Peyer's patch (tissue), 4 donors: ENCODE measurements around the gene ONECUT3. TPM values are rescaled to one million over a fixed set of nuclear protein-coding genes. Genes with fewer than 3 reads are reported as not detected.

Source experiments
- DNase-seq, 3 donors: peaks; one replicate each; pipeline ENCODE4 v3.0.0-alpha.2; 2017 to 2019
- H3K27ac ChIP-seq, 4 donors: fragments of 200-600 bp; sonication (generic); one replicate each; pipeline ENCODE4 v1.5.1; 2016 to 2019
- H3K27me3 ChIP-seq, 2 donors: fragments of 200-600 bp; sonication (generic); one replicate each; pipeline ENCODE4 v1.5.1; 2019
- H3K36me3 ChIP-seq, 3 donors: fragments of 200-600 bp; sonication (generic); one replicate each; pipeline ENCODE4 v1.5.1; 2016 to 2019
- H3K4me1 ChIP-seq, 4 donors: fragments of 200-600 bp; sonication (generic); one replicate each; pipeline ENCODE4 v1.5.1; 2016 to 2019
- H3K4me3 ChIP-seq, 4 donors: fragments of 200-600 bp; sonication (generic); 1 replicate in 3 of 4; 2 replicates in 1 of 4; pipeline ENCODE4 v1.5.1; 2016 to 2019; ENCODE audit warnings: mild to moderate bottlenecking in 1 of 4
- H3K9me3 ChIP-seq, 4 donors: fragments of 200-600 bp; sonication (generic); one replicate each; pipeline ENCODE4 v1.5.1; 2016 to 2019; ENCODE audit warnings: mild to moderate bottlenecking in 1 of 4
- POLR2A ChIP-seq, 2 donors: fragments of 450-650 bp; IDR thresholded peaks; one replicate each; pipeline ENCODE4 v1.5.1; 2017; ENCODE audit warnings: antibody characterized with exemption in 2 of 2, mild to moderate bottlenecking in 2 of 2, moderate library complexity in 2 of 2
- total RNA-seq, 4 donors: library from RNA; depleted of rRNA; stranded (reverse); fragments of >200 nt; gene quantifications; one replicate each; pipeline ENCODE4 v1.1.0, GENCODE V29; 2016
- TF ChIP-seq, protein P1 (sequence below), 6 experiments: fragments of 450-650 bp in 4 of 6; fragments of 200-600 bp in 2 of 6; sonication (generic) in 1 of 6; IDR thresholded peaks; one replicate each; pipeline ENCODE4 v1.5.1; 2017 to 2019; ENCODE audit warnings: antibody characterized with exemption in 6 of 6, mild to moderate bottlenecking in 3 of 6, moderate library complexity in 1 of 6

ONECUT3 gene
- total RNA-seq, 4 donors from 2014 or later: 0.27 to 0.28 TPM; not detected in 2

DNA sequence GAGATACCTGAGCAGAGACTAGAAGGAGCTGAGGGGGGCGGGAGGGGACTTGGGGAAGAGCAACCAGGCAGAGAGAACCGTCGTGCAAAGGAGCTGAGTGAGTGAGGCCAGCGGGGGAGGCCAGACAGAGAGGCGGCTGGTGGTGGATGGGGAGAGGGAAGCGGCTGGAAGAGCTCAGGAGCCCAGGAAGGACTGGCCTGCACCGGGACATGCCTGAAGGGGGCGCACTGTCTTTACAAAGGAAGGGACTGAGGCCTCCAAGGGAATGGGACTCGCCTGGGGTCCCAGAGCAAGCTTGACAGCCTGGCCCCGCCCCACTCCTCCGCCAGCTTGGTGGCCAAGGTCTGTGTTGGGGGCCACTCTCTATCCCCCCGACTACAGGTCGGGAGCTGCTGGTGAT lies 14.9 kb downstream of the ONECUT3 start:
- peaks cover 0 to 45% of the 10 kb centered on the region in 2 donors for H3K27me3 ChIP-seq
- H3K9me3 ChIP-seq: peaks cover 0 to 10% (median 4%) of the 10 kb centered on the region in 4 donors
- no peak overlapping the region for H3K4me3 ChIP-seq
- TF ChIP-seq, protein P1, sequence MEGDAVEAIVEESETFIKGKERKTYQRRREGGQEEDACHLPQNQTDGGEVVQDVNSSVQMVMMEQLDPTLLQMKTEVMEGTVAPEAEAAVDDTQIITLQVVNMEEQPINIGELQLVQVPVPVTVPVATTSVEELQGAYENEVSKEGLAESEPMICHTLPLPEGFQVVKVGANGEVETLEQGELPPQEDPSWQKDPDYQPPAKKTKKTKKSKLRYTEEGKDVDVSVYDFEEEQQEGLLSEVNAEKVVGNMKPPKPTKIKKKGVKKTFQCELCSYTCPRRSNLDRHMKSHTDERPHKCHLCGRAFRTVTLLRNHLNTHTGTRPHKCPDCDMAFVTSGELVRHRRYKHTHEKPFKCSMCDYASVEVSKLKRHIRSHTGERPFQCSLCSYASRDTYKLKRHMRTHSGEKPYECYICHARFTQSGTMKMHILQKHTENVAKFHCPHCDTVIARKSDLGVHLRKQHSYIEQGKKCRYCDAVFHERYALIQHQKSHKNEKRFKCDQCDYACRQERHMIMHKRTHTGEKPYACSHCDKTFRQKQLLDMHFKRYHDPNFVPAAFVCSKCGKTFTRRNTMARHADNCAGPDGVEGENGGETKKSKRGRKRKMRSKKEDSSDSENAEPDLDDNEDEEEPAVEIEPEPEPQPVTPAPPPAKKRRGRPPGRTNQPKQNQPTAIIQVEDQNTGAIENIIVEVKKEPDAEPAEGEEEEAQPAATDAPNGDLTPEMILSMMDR (IDR thresholded peaks at IDR 0.05): no peak
- no peak for TF ChIP-seq POLR2A (IDR thresholded peaks at IDR 0.05)
- H3K4me1 ChIP-seq: peaks cover 0 to 5% (median 0%) of the 10 kb centered on the region in 4 donors
- no peak overlapping the region for H3K27ac ChIP-seq
- H3K36me3 ChIP-seq: no peaks in the 10 kb centered on the region
- DNase-seq: peak in 1 of 3 donors; percentile 49

DNA sequence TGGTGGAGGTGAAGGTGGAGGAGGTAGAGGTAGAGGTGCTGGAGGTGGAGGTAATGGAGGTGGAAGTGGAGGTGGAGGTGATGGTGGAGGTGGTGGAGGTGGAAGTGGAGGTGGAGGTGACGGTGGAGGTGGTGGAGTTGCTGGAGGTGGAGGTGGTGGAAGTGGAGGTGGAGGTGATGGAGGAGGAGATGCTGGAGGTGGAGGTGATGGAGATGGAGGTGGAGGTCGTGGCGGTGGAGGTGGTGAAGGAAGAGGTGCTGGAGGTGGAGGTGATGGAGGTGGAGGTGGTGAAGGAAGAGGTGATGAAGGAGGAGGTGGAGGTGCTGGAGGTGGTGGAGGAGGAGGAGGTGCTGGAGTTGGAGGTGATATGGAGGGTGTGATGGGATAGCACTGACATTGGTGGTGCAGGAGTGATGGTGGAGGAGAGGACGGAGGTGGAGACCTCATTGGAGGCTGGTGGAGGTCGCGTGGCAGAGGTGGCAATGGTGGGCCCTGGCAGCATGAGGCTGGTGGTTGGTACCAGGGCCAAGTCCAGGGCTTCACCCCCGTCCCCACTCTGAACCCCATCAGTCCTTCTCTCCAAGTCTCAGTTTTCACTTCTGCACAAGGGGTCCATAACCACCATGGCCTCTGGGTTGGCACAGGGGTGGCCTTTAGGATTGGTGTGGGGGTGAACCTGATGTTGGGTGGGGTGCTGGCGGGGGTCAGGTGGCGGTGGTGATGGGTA lies 15.8 kb downstream of the ONECUT3 start:
- TF ChIP-seq, protein P1 (IDR thresholded peaks at IDR 0.05): no peak
- TF ChIP-seq POLR2A (IDR thresholded peaks at IDR 0.05): no peak
- H3K4me3 ChIP-seq: no peak overlapping the region
- peaks cover 0 to 42% of the 10 kb centered on the region in 2 donors for H3K27me3 ChIP-seq
- no peak for DNase-seq
- peaks cover 0 to 10% (median 4%) of the 10 kb centered on the region in 4 donors for H3K9me3 ChIP-seq
- H3K36me3 ChIP-seq: no peaks in the 10 kb centered on the region
- H3K4me1 ChIP-seq: peaks cover 0 to 5% (median 0%) of the 10 kb centered on the region in 4 donors
- no peak overlapping the region for H3K27ac ChIP-seq

DNA sequence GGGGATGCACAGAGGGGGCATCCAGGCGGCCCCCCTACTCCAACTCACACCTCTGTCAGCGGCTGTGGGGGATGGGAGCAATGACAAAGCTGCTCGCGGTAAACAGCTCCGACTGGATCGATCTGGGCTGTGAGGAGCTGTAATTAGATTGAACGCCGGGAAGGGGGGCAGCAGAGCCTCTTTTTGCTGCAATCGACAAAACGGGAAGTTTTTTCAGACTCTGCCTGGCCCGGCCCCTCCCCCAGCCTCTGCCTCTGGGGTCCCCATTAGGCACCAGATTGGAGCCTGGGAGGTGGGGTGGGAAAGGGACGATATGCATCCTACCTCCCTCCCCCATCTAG lies 16.3 kb downstream of the ONECUT3 start:
- no peak overlapping the region for H3K4me3 ChIP-seq
- peaks cover 0 to 5% (median 0%) of the 10 kb centered on the region in 4 donors for H3K4me1 ChIP-seq
- TF ChIP-seq POLR2A (IDR thresholded peaks at IDR 0.05): no peak
- TF ChIP-seq, protein P1 (IDR thresholded peaks at IDR 0.05): no peak
- peaks cover 0 to 40% of the 10 kb centered on the region in 2 donors for H3K27me3 ChIP-seq
- peaks cover 0 to 11% (median 4%) of the 10 kb centered on the region in 4 donors for H3K9me3 ChIP-seq
- DNase-seq: no peak
- H3K36me3 ChIP-seq: no peaks in the 10 kb centered on the region
- H3K27ac ChIP-seq: no peak overlapping the region

DNA sequence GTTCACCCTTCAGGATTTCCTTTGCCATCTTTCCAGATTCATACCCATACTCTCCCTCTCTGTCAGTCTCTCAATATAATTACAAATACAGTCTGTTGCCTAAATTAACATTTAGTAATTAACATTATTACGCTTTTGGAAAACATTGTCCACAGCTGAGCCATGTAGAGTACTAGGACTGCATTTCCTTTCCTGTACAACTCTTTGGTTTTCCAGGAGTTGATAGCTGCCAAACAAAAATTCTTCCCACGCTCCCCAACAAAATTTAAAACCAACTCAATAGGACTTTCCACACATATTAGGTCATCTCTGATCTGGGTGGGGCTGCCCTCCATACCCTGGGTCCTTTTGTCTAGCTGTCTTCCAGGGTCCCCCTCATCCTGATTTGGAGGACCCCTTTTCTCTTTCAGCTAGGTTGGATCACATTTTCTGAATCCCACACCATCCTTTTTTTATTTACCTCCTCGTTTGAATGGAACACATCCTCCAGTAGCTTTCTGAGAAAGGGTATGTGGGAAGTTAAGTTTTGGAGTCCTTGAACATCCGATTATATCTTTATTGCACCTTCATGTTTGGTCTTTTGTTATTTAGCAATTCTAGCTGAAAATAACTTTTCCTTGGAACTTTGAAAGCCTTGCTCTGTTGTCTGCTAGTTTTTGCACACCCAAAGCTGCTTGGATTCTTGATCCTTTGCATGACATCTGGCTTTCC lies 17.7 kb downstream of the ONECUT3 start:
- peaks cover 0 to 5% (median 0%) of the 10 kb centered on the region in 4 donors for H3K4me1 ChIP-seq
- TF ChIP-seq, protein P1 (IDR thresholded peaks at IDR 0.05): no peak
- TF ChIP-seq POLR2A (IDR thresholded peaks at IDR 0.05): no peak
- no peaks in the 10 kb centered on the region for H3K36me3 ChIP-seq
- H3K27ac ChIP-seq: no peak overlapping the region
- H3K4me3 ChIP-seq: no peak overlapping the region
- peaks cover 0 to 40% of the 10 kb centered on the region in 2 donors for H3K27me3 ChIP-seq
- H3K9me3 ChIP-seq: peaks cover 0 to 21% (median 7%) of the 10 kb centered on the region in 4 donors
- no peak for DNase-seq

DNA sequence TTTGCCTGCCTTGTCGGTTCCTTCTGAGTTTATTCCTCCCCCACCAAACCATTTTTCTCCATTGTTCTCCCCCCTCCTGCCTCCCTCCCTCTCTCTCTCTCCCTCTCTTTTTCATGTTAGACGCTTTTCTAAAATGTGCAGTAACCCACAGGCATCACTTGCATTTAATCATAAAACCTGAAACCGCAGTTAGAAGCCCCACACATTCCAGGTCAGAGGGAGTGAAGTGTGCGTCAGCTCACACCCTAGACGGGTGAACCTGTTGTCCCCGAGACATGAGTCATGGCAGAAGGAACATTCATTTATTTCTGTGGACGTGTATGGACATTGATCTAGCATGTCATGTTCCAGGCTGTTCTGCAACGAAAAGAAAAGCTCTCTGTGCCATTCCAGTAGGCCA lies 19.9 kb downstream of the ONECUT3 start:
- H3K4me3 ChIP-seq: no peak overlapping the region
- TF ChIP-seq, protein P1 (IDR thresholded peaks at IDR 0.05): no peak
- TF ChIP-seq POLR2A (IDR thresholded peaks at IDR 0.05): peak in 1 of 2 donors; percentile 49
- H3K9me3 ChIP-seq: peaks cover 0 to 21% (median 7%) of the 10 kb centered on the region in 4 donors
- H3K36me3 ChIP-seq: no peaks in the 10 kb centered on the region
- no peaks in the 10 kb centered on the region for H3K4me1 ChIP-seq
- H3K27ac ChIP-seq: peak overlapping the region in 2 of 4 donors; percentile 11 to 80
- peaks cover 0 to 43% of the 10 kb centered on the region in 2 donors for H3K27me3 ChIP-seq
- peak in 1 of 3 donors; percentile 68 for DNase-seq
